T1000 (cell line): ENCODE data around the gene OR2G6.
"Not testable (repeated sequence)": the region's sequence is repeated elsewhere in the genome, so short reads cannot be mapped to it uniquely, and the experiment has no call there.

Experiments
- DNase-seq: peaks from one replicate; lab custom pipeline; 2025; ENCODE audit warnings: mixed read lengths; lab: John Stamatoyannopoulos, UW

The OR2G6 gene

DNA sequence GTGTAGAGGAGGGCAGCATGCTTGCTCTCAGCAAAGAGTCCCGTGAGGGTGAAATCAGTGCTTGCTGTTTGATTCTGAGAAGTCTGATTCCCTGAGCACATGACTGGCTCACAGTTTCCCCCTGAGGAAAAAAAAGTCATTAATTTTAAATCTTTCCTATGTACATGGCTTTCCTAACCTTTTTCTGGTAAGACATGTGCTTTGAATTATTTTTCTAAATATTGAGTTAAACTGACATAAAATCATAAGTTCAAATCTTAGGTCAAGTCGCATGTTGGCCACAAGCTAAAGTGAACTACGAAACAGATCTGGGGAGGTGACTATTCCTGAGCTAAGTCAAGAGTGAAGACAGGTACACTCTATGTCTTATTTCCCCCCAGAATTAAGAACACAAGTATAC is 66.8 kb downstream of the OR2G6 start, which contains the start of gene OR2T34:
TSS of gene OR2T34 (minus strand) at position 101 of the 400 bp plus-strand sequence. CDS start at position 101, 0 bp downstream.
- not testable (repeated sequence) for DNase-seq

- DNase-seq: no peak
Measured at GRCh38 chr1:248576260-248576980, 68.5 kb downstream of the OR2G6 start.
